ENCODE measurements around the gene LVRN. TPM values are rescaled to one million over a fixed set of nuclear protein-coding genes. Genes with fewer than 3 reads are reported as not detected.
"Not testable (repeated sequence)": the region's sequence is repeated elsewhere in the genome, so short reads cannot be mapped to it uniquely, and the experiment has no call there.

The LVRN gene, protein sequence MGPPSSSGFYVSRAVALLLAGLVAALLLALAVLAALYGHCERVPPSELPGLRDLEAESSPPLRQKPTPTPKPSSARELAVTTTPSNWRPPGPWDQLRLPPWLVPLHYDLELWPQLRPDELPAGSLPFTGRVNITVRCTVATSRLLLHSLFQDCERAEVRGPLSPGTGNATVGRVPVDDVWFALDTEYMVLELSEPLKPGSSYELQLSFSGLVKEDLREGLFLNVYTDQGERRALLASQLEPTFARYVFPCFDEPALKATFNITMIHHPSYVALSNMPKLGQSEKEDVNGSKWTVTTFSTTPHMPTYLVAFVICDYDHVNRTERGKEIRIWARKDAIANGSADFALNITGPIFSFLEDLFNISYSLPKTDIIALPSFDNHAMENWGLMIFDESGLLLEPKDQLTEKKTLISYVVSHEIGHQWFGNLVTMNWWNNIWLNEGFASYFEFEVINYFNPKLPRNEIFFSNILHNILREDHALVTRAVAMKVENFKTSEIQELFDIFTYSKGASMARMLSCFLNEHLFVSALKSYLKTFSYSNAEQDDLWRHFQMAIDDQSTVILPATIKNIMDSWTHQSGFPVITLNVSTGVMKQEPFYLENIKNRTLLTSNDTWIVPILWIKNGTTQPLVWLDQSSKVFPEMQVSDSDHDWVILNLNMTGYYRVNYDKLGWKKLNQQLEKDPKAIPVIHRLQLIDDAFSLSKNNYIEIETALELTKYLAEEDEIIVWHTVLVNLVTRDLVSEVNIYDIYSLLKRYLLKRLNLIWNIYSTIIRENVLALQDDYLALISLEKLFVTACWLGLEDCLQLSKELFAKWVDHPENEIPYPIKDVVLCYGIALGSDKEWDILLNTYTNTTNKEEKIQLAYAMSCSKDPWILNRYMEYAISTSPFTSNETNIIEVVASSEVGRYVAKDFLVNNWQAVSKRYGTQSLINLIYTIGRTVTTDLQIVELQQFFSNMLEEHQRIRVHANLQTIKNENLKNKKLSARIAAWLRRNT
- total RNA-seq (2014; rRNA removed; shearing (Covaris generic)): 0.16 TPM in 1 of 2 replicates, not detected in the other
- not detected in 2 replicates for polyA plus RNA-seq (2015; cell fraction: cytosol; rRNA removed)
- polyA plus RNA-seq (2015; cell fraction: nucleus; rRNA removed): 0.08 and 0.12 TPM in 2 replicates

DNA sequence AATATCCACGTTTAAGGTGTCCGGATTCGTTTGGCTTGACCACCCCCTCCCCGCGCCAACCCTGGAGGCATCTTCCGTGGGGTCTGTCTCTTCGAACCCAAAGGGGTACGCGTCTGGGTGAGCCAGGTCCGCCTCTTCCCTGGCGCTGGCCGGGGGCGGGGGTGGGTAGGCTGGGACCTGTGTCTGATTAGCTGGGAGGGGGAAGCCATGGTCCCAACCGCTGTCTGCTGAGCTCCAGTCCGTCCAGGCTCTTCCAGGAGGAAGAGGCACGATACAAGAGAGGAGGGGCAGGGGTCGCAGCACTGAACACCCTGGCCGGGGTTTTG lies at the start of gene LVRN:
LVRN (plus strand) TSS at position 237 of the 326 bp plus-strand sequence. CDS start 143 bp downstream, outside the sequence.
- no peak for DNase-seq (ENCODE audit: low read depth, low spot score)
- in situ Hi-C loops (cut with HindIII; ENCODE audit: low pct_unique_long_range_greater_than_20kb, low sequenced_read_pairs): no loop called here

DNA sequence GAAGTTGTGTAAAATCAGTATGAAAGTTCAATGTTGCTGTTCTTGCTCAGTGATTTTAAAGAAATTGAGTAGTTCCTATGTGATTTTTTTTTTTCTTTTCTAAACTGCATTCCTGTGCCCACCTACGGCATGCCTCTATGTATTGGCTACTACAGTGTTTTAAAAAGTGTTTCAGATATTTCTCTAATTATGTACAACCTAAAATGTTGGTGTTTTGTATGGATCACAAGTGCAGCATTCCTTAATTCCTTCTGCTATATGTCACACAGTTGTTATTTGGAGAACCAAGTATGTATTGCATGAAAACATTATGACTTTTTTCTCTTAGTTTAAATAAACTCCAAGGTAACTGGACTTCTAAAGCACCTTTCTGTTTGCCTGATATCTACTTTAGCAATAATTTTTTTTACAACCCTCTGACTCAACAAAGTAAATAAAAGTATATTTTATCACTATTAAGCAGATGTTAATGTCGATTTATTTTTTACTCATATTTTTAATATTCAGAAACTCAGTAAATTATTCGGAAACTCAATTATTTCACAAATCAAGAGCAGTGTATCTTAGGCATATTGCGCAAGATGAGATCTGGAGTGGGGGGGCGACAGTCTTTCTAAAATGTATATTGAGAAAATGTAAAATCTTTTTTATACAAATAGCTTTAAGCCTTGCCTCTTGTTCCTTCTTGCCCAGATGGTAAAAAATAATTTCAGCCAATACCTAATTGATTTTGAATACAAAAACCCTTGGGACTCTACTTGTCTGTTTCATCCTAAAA lies 48.5 kb upstream of the LVRN start:
- DNase-seq (ENCODE audit: low read depth, low spot score); in situ Hi-C loops (cut with HindIII; ENCODE audit: low pct_unique_long_range_greater_than_20kb, low sequenced_read_pairs): not testable (repeated sequence)

DNA sequence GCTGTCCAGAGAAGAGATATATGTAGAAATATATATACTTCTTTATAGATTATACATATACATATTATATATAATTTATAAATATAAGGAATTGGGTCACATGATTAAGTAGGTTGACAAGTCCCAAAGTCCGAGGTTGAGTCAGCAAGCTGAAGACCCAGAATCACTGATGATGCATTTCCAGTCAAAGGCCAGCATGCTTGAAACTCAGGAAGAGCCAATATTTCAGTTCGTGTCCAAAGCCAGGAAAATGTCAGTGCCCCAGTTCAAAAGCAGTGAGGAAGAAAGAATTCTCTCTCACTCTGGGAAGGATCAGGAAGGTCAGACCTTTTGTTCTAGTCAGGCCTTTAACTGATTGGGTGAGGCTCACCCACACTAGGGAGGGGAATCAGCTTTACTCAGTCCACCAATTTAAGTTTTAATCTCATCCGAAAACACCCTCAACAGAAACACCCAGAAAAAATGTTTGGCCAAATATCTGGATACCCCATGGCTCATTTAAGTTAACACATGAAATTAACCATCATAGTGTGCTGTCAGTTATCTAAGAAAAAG lies 42.0 kb upstream of the LVRN start:
- in situ Hi-C loops (cut with HindIII; ENCODE audit: low pct_unique_long_range_greater_than_20kb, low sequenced_read_pairs): no loop called here
- no peak for DNase-seq (ENCODE audit: low read depth, low spot score)

DNA sequence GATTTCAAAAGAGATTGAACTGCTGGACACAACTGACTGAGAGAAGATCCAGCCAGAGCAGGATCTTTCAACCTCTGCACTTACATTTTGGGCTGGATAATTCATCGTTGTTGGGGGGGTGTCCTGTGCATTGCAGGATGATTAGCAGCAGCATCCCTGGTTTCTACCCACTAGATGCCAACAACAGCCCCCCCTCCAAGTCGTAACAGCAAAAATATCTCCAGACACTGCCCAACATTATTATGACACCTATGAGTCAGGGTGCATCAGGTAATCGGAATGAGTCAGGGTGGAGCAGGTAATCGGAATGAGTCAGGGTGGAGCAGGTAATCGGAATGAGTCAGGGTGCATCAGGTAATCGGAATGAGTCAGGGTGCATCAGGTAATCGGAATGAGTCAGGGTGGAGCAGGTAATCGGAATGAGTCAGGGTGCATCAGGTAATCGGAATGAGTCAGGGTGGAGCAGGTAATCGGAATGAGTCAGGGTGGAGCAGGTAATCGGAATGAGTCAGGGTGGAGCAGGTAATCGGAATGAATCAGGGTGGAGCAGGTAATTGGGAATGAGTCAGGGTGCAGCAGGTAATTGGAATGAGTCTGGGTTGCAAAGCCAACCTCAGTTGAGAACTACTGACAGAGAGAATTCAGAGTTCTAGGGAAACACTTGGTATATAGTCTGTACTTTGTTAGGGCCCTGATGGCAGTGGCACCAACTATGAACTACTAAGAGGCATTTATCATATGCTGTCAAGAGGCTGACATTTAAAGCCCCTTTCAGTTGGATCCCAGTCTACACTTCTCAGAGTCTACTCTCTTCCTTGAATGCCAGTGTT lies 33.5 kb upstream of the LVRN start:
- in situ Hi-C loops (cut with HindIII; ENCODE audit: low pct_unique_long_range_greater_than_20kb, low sequenced_read_pairs); DNase-seq (ENCODE audit: low read depth, low spot score): not testable (repeated sequence)

DNA sequence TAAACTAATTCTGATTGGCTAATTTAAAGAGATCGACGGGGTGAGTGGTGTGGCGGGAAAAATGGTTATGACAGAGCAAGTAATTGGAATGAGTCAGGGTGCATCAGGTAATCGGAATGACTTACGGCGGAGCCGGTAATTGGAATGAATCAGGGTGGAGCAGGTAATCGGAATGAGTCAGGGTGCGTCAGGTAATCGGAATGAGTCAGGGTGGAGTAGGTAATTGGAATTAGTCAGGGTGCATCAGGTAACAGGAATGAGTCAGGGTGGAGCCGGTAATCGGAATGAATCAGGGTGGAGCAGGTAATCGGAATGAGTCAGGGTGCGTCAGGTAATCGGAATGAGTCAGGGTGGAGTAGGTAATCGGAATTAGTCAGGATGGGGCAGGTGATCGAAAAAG lies 32.1 kb upstream of the LVRN start:
- in situ Hi-C loops (cut with HindIII; ENCODE audit: low pct_unique_long_range_greater_than_20kb, low sequenced_read_pairs); DNase-seq (ENCODE audit: low read depth, low spot score): not testable (repeated sequence)

DNA sequence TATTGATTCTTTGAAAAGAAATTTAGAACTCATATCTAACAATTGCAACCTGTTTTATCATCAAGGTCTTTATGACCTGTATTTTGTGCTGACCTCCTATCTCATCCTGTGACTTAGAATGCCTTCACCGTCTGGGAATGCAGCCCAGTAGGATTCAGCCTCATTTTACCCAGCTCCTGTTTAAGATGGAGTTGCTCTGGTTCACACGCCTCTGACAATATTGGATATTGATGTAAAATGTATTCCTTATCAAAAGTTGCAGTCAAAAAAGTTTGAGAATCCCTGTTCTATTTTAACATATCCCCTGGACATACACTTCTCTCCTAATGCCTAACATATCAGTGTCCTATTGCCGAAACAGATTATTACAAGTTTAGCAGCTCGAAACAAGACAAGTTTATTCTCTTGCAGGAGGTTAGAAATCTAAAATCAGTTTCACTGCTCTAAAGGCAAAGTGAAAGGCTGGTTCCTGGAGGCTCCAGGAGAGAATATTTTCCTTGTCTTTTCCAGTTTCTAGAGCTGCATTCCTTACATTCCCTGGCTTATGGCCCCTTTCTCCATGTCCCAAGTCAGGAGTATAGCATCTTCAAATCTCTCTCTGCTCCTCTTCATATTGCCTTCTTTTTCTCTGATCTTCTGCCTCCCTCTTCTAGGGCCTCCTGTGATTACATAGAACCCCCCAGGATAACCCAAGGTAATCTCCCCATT lies 31.5 kb upstream of the LVRN start:
- in situ Hi-C loops (cut with HindIII; ENCODE audit: low pct_unique_long_range_greater_than_20kb, low sequenced_read_pairs): no loop called here
- DNase-seq (ENCODE audit: low read depth, low spot score): no peak

DNA sequence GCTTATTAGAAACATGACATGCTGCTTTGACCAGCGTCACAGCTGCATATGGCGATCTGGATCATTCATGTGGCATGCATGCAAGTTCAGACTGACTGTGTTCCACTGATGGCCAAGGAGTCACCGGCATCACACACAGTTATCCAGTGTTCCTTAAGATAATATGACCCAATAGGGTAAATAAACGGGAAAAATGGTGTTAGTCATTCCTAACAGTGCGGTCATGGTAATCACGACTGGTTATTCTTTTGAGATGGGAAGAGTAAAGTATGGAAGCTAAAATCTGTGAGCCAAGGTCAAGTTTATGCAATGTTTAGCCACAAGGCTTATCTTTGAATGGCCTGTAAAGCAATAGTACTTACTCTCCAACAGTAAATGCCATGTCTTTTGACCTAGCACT lies 29.3 kb upstream of the LVRN start:
- in situ Hi-C loops (cut with HindIII; ENCODE audit: low pct_unique_long_range_greater_than_20kb, low sequenced_read_pairs): no loop called here
- no peak for DNase-seq (ENCODE audit: low read depth, low spot score)

DNA sequence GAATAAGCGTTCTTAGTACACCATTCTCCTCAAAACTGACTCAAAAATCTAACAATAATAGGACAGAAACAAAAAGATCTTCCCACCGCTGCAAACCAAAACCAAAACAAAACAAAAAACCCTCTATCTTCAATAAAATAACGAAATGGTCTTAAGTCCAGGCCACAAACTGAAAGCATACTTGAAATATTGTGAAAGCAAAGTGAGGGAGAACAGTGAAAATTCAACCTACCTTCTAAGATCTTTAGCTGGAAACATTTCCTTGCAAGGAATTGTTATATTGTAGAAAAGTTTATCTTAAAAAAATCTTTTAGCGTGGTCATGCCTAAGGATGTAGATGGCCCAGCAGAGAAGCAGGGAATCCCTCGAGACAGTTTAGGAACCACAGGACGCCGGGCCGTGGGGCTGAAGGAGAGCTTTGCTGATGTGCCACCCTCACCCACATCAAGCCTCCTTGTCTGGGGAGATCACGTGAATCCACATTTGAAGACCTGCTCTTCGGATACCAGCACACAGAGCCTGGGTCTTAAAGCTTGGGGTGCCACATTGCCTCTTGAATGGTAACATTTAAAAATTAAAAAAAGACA lies 27.8 kb upstream of the LVRN start:
- no peak for DNase-seq (ENCODE audit: low read depth, low spot score)
- in situ Hi-C loops (cut with HindIII; ENCODE audit: low pct_unique_long_range_greater_than_20kb, low sequenced_read_pairs): no loop called here

DNA sequence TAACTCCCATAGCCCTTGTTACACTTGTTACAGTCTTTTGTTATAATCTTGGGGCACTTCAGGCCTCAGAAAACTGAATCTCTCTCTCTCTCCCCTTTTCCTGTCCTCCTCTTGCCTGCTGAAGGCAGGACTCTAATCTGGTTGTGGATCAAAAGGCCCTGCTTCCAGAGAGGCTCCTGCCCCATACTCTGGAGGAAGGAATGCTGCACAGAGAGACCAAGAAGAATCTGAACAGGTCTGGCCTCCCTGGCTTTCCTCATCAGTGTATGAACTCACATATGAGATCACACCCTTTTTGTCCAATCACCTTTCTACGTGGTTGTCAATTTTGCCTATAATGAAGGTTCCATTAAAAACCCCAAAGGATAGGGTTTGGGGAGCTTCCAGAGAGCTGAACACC lies 26.2 kb upstream of the LVRN start:
- DNase-seq (ENCODE audit: low read depth, low spot score): no peak
- in situ Hi-C loops (cut with HindIII; ENCODE audit: low pct_unique_long_range_greater_than_20kb, low sequenced_read_pairs): no loop called here

DNA sequence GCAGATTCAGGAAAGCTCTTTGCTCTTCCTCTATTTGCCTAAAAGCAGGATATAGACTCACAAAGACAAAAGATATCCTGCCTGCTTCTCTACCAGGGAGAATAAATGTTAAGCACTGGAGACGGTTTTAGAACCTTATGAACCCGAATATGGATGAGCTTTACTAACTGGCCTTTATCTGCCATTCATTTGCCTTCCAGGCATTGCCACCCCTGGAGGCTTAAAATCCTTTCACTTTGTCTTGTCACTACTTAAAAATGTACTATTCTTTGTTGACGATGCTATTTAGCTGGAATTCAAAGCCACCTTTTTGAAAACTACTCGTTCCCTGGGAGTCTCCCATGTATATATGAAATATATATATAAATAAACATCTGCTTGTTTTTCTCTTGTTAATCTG lies 23.2 kb upstream of the LVRN start:
- in situ Hi-C loops (cut with HindIII; ENCODE audit: low pct_unique_long_range_greater_than_20kb, low sequenced_read_pairs): no loop called here
- no peak for DNase-seq (ENCODE audit: low read depth, low spot score)

DNA sequence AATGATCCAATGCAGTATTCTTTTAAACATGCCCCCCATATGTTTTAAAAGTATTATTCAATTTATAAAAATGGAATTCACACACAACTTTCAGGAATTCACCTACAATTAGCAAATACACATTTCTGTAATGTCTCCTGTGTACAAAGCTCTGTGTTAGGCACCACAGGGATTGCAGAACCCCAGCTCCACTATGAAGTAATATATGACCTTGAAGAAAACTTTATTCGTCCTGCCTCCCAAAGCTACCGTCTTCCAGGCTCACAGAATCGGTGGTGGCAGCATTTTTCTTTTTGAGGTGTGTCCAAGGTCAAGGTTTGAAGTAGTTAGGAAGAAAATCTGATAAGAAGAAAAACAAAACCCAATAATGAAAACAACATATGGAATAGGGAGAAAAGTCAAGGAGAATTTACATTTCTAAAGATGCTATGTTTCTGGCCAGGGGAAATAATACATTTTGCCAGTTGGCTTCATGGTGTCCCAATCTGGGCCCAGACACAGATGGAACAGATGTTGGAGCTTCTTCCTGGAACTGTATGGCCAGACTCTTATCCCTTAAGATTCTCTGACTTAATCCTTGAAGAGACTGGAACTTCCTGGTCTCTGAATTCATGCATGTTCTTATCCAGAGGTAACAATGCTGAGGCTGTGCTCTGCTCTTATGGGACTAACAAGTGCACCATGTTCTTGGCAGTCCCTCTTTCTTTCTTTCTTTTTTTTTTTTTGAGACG lies 22.0 kb upstream of the LVRN start:
- in situ Hi-C loops (cut with HindIII; ENCODE audit: low pct_unique_long_range_greater_than_20kb, low sequenced_read_pairs): no loop called here
- DNase-seq (ENCODE audit: low read depth, low spot score): no peak

DNA sequence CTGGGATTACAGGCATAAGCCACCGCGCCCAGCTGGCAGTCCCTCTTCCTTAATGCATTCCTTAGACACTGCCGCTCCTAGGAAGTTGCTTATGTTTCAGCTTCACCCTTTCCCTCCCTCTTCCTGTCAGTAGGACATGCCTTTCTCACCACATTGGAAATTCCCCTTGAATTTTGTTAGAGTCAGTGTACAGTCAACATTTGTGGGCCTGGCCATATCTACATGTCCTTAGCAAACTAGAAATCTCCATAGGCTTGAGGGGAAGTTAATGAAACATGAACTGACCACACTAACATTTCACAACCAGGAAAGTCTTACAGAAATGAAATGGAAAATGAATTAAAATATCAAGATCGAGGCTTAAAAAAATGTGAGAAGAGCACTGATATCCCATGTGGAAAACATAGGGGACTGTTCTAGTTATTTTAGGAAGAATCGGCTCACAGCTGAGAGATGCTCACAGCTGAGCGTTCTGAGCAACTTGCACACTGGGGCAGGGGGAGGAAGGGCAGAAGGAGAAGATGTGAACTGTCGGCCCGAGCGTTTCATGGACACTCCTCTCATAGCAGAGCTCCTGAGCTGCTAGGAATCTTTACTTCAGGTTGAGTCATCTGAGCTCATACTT lies 21.1 kb upstream of the LVRN start:
- DNase-seq (ENCODE audit: low read depth, low spot score): no peak
- in situ Hi-C loops (cut with HindIII; ENCODE audit: low pct_unique_long_range_greater_than_20kb, low sequenced_read_pairs): no loop called here

DNA sequence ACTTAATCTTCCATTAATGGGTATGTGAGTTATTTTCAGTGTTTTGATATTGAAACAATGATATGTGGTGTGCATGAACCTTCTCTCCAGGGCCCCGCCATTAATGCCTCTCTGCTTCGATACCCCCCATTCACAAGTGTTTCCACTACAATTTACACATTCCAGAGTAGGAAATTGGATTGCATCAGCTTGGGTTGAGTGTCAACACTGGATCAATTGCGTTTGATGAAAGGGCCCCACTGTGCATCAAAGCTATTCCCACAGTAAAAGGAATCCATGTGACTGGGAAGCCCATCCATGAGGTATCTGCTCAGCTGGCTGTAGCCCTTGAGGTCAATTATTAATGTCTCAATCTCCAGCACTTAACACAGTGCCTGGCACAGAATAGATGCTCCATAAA lies 17.8 kb upstream of the LVRN start:
- in situ Hi-C loops (cut with HindIII; ENCODE audit: low pct_unique_long_range_greater_than_20kb, low sequenced_read_pairs): no loop called here
- DNase-seq (ENCODE audit: low read depth, low spot score): peak; percentile 15

DNA sequence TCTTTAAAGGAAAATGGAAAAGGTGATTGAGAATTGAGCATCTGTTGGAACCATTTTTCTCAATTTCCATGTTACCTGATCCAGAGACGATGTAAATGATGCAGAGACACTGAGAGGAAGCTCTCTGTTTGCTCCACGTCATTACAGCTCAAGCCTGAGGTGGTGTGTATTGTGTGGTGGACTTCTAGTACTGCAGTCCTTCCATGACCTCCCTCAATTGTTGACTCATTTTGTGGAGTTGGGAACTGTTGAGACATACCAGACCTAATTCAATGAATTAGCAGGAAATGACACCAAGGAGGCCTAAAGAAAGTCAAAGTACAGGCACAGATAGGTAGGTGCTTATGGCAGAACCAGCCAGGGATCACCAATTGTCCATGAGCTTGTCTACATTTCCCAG lies 15.6 kb upstream of the LVRN start:
- no peak for DNase-seq (ENCODE audit: low read depth, low spot score)

DNA sequence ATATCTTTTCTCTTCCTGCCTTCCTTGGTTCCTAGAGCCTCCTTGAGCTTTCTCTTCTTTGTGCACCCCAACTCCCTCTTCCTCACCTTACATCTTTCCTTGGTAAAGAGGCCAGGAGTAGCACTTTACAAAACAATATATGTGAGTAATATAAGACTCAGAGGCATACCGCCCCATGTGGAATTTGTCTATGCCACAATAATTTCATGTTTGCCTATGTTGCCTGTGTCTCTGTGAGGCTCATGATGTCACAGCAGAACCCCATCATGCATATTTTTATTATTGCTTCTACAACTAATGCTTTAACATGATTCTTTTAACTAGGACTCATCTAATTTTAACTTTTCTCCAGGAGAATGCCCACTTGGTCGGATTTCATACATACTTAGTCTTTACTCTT lies 15.0 kb upstream of the LVRN start:
- DNase-seq (ENCODE audit: low read depth, low spot score): no peak
- in situ Hi-C loops (cut with HindIII; ENCODE audit: low pct_unique_long_range_greater_than_20kb, low sequenced_read_pairs): no loop called here

More for the DNA sequence above, 15.6 kb upstream of the LVRN start:
- in situ Hi-C loops (cut with HindIII; ENCODE audit: low pct_unique_long_range_greater_than_20kb, low sequenced_read_pairs): no loop called here

Measured in SK-MEL-5 (cell line).